Cardiac muscle cell (in vitro differentiated cells and primary cell): ENCODE measurements around the gene PUSL1. TPM values are rescaled to one million over a fixed set of nuclear protein-coding genes. Genes with fewer than 3 reads are reported as not detected.

Experiments used
- DNase-seq, 2 donors: peaks; one replicate each; pipeline versions ENCODE4 v3.0.0 to v3.0.0-alpha.2; 2010 to 2017; ENCODE audit warnings: low read depth in 1 of 2, low spot score in 1 of 2
- H3K27ac ChIP-seq: fragments of 200-600 bp; sonication (generic); 2 replicates; pipeline ENCODE4 v1.5.1; 2016
- H3K27me3 ChIP-seq: fragments of 200-600 bp; sonication (generic); 2 replicates; pipeline ENCODE4 v1.6.0; 2016; ENCODE audit warnings: control low read depth
- H3K36me3 ChIP-seq: fragments of 200-600 bp; sonication (generic); 2 replicates; pipeline ENCODE4 v1.5.1; 2016; ENCODE audit warnings: control low read depth
- H3K4me1 ChIP-seq: fragments of 200-600 bp; sonication (generic); 2 replicates; pipeline ENCODE4 v1.8.1; 2017; ENCODE audit warnings: low read depth, mild to moderate bottlenecking, mixed run types
- H3K4me3 ChIP-seq: fragments of 200-600 bp; sonication (generic); 2 replicates; pipeline ENCODE4 v1.5.1; 2016; ENCODE audit warnings: mild to moderate bottlenecking
- H3K9me3 ChIP-seq: fragments of 200-600 bp; sonication (generic); 2 replicates; pipeline ENCODE4 v1.5.1; 2017; ENCODE audit warnings: low read depth, mild to moderate bottlenecking, control low read depth
- CTCF ChIP-seq: IDR thresholded peaks from 2 replicates; pipeline ENCODE4 v1.5.1; 2012; ENCODE audit warnings: low read depth, mild to moderate bottlenecking, low read length
- polyA plus RNA-seq: library from polyadenylated mRNA; unstranded; fragments of >200 nt; fragmentation: Nextera tagmentation; extraction: Ambion mirVana; gene quantifications from 2 replicates; pipeline ENCODE4 v1.2.1, GENCODE V29; 2016
- total RNA-seq: library from RNA; depleted of rRNA; stranded (reverse); fragments of >200 nt; gene quantifications from 2 replicates; pipeline ENCODE4 v1.2.3, GENCODE V29; 2016

PUSL1 gene
- total and polyA plus RNA-seq, 2 experiments from 2014 or later = 18.7 to 25.0 TPM

DNA sequence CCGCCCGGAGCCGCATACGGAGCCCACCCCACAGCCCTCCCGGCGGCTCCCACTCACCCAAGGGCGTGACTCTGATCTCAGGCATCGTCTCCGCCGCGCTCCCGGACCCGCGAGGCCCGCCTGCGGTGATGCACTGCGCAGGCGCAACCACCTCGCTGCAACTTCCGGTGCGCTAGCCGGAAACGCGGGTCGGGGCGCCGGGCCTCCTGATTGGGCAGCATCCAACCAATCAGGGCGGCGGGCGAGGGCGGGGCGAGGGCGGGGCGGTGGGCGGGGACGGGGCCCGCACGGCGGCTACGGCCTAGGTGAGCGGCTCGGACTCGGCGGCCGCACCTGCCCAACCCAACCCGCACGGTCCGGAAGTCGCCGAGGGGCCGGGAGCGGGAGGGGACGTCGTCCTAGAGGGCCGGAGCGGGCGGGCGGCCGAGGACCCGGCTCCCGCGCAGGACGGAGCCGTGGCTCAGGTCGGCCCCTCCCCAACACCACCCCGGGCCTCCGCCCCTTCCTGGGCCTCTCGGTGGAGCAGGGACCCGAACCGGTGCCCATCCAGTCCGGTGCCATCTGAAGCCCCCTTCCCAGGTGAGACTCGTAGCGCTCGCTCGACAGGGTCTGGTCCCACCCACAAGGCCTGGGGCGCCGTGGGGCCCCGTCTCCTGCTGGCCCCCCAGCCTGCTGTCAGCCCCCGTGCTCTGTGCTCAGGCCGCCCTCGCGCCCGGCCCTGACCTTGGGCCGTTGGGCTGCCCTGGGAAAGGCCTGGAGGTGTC lies 16.3 kb downstream of the PUSL1 start, which contains the start of the genes CPTP and INTS11:
Gene CPTP (plus strand): TSS at position 279 of the 764 bp plus-strand sequence. CDS start 2,109 bp downstream, outside the sequence.
Gene INTS11 (minus strand): TSS at position 137 of the 764 bp plus-strand sequence. CDS start 52 bp downstream, at position 85.
- Histone ChIP-seq H3K4me3 (peak within 1 kb of the TSS; percentile 98), H3K27ac (peak within 1 kb of the TSS; percentile 69), H3K36me3 (peaks cover 3% of the 10 kb centered on the region), H3K27me3 (no peaks in the 10 kb centered on the region), H3K4me1 (peaks cover 9% of the 10 kb centered on the region), H3K9me3 (no peaks in the 10 kb centered on the region)
- no peak for TF ChIP-seq CTCF
- peak; percentile 93 to 95 for DNase-seq

GRCh38 chr1:1325288-1326074 lies 17.1 kb downstream of the PUSL1 start:
- Histone ChIP-seq H3K4me3 (peak overlapping the region; percentile 98), H3K36me3 (peaks cover 3% of the 10 kb centered on the region), H3K9me3 (no peaks in the 10 kb centered on the region), H3K4me1 (peaks cover 9% of the 10 kb centered on the region), H3K27ac (peak overlapping the region; percentile 69), H3K27me3 (no peaks in the 10 kb centered on the region)
- no peak for DNase-seq
- no peak for TF ChIP-seq CTCF

DNA sequence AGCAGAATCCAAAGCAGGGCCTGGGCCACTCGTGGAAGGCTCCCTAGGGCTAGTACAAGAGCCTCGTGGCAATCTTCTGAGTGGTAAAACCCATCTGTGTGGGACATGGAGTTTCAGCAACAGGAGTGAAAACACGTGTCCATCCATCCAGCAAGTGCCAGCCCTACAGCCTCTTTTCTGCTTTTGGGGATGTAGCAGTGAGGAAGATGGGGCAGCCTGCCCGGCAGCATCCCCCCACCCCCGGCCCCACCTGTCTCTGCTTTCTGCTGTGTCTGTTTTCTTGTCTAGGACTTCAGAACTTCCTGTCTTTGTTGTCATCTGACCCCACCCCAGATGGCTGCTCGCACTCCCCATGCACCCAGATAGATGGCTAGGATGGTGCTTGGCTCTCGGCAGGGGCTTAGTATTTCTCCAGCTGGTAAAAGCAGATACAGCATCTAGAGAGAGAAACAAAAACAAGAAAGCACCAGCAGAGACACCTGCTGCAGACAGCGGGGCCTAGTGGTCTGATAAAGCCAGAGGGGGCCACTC lies 17.7 kb downstream of the PUSL1 start:
- Histone ChIP-seq H3K9me3 (no peaks in the 10 kb centered on the region), H3K27ac (no peak overlapping the region), H3K27me3 (no peaks in the 10 kb centered on the region), H3K36me3 (peaks cover 3% of the 10 kb centered on the region), H3K4me3 (no peak overlapping the region), H3K4me1 (peaks cover 9% of the 10 kb centered on the region)
- no peak for DNase-seq
- TF ChIP-seq CTCF = no peak

- Histone ChIP-seq H3K9me3 (no peaks in the 10 kb centered on the region), H3K36me3 (peaks cover 3% of the 10 kb centered on the region), H3K27ac (no peak overlapping the region), H3K4me1 (peaks cover 9% of the 10 kb centered on the region), H3K4me3 (no peak overlapping the region), H3K27me3 (no peaks in the 10 kb centered on the region)
- DNase-seq = no peak
- no peak for TF ChIP-seq CTCF
These were observed 18.9 kb downstream of the PUSL1 start for GRCh38 chr1:1327291-1327690.

DNA sequence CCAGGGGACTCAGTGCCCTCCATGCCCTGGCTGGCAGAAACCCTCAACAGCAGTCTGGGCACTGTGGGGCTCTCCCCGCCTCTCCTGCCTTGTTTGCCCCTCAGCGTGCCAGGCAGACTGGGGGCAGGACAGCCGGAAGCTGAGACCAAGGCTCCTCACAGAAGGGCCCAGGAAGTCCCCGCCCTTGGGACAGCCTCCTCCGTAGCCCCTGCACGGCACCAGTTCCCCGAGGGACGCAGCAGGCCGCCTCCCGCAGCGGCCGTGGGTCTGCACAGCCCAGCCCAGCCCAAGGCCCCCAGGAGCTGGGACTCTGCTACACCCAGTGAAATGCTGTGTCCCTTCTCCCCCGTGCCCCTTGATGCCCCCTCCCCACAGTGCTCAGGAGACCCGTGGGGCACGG lies 19.9 kb downstream of the PUSL1 start:
- Histone ChIP-seq H3K27ac (no peak overlapping the region), H3K4me3 (no peak overlapping the region), H3K27me3 (no peaks in the 10 kb centered on the region), H3K4me1 (peaks cover 8% of the 10 kb centered on the region), H3K9me3 (no peaks in the 10 kb centered on the region), H3K36me3 (peaks cover 3% of the 10 kb centered on the region)
- TF ChIP-seq CTCF = no peak
- no peak for DNase-seq
